Nephron progenitor cell (in vitro differentiated cells): ENCODE results near the gene ZNRF1.

Experiments used
- DNase-seq: peaks from one replicate; pipeline ENCODE4 v3.0.0; 2021
- H3K27ac Mint-ChIP-seq: 2 replicates; pipeline ENCODE4 v1.8.0; 2021; ENCODE audit warnings: mild to moderate bottlenecking, moderate library complexity, mixed read lengths
- H3K27me3 Mint-ChIP-seq: 2 replicates; pipeline ENCODE4 v1.8.0; 2021; ENCODE audit warnings: mild to moderate bottlenecking, low read depth, mixed read lengths; ENCODE audit not compliant: poor library complexity
- H3K36me3 Mint-ChIP-seq: 2 replicates; pipeline ENCODE4 v1.8.0; 2021; ENCODE audit warnings: low read depth, mixed read lengths
- H3K4me1 Mint-ChIP-seq: 2 replicates; pipeline ENCODE4 v1.8.0; 2021; ENCODE audit warnings: mixed read lengths
- H3K4me3 Mint-ChIP-seq: 2 replicates; pipeline ENCODE4 v1.8.0; 2021; ENCODE audit warnings: mild to moderate bottlenecking, moderate library complexity, mixed read lengths
- H3K9me3 Mint-ChIP-seq: 2 replicates; pipeline ENCODE4 v1.8.0; 2021; ENCODE audit warnings: mild to moderate bottlenecking, moderate library complexity, mixed read lengths
- TF ChIP-seq, protein P1 (sequence below): fragments of 200-600 bp; sonication (generic); IDR thresholded peaks from 2 replicates; pipeline ENCODE4 v1.5.0; 2021; ENCODE audit warnings: antibody characterized with exemption

Gene ZNRF1

GRCh38 chr16:75063549-75064088, 64.8 kb downstream of the ZNRF1 start:
- Mint-ChIP-seq H3K27ac (peak overlapping the region; percentile 49), H3K27me3 (no peaks in the 10 kb centered on the region), H3K4me1 (peaks cover 64% of the 10 kb centered on the region), H3K36me3 (peaks cover 25% of the 10 kb centered on the region), H3K9me3 (peaks cover 7% of the 10 kb centered on the region), H3K4me3 (no peak overlapping the region)
- no peak for DNase-seq
- TF ChIP-seq, protein P1, sequence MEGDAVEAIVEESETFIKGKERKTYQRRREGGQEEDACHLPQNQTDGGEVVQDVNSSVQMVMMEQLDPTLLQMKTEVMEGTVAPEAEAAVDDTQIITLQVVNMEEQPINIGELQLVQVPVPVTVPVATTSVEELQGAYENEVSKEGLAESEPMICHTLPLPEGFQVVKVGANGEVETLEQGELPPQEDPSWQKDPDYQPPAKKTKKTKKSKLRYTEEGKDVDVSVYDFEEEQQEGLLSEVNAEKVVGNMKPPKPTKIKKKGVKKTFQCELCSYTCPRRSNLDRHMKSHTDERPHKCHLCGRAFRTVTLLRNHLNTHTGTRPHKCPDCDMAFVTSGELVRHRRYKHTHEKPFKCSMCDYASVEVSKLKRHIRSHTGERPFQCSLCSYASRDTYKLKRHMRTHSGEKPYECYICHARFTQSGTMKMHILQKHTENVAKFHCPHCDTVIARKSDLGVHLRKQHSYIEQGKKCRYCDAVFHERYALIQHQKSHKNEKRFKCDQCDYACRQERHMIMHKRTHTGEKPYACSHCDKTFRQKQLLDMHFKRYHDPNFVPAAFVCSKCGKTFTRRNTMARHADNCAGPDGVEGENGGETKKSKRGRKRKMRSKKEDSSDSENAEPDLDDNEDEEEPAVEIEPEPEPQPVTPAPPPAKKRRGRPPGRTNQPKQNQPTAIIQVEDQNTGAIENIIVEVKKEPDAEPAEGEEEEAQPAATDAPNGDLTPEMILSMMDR, result no peak

DNA sequence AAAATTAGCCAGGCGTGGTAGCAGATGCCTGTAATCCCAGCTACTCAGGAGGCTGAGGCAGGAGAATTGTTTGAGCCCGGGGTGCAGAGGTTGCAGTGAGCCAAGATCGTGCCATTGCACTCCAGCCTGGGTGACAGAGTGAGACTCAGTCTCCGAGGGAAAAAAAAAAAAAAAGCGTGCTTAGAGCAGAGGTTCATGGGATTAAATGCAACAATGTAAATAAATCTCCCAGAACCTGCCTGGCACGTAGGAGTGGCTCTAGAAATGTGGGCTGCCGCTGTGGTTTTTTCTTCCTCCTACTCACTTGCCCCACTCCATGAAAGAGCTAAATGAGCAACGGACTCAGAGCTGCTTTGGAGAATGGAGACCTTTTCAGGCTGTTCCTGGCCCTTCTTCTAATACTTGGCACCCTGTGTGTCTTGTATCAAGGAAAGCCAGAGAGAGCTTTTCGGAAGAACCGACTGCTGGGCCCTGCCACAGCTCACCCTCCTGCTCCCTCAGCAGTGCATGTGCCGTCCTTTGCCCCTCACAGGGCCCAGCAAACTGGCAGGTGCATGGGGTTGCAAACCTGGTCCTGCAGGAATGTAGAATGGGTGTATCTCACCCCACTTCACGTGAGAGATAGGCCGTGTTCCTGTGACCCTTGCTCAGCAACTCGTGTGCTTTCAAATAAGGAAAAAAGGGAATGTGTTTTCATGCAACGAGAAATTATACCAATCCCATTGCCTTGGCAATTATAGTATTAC, 65.8 kb downstream of the ZNRF1 start:
- H3K36me3 Mint-ChIP-seq, result peaks cover 18% of the 10 kb centered on the region
- peaks cover 70% of the 10 kb centered on the region for H3K4me1 Mint-ChIP-seq
- H3K27ac Mint-ChIP-seq, result peak overlapping the region; percentile 22
- no peak for DNase-seq
- peaks cover 3% of the 10 kb centered on the region for H3K9me3 Mint-ChIP-seq
- no peak overlapping the region for H3K4me3 Mint-ChIP-seq
- TF ChIP-seq, protein P1, result no peak
- H3K27me3 Mint-ChIP-seq, result no peaks in the 10 kb centered on the region

GRCh38 chr16:75065149-75065505, 66.3 kb downstream of the ZNRF1 start:
- peaks cover 75% of the 10 kb centered on the region for H3K4me1 Mint-ChIP-seq
- peaks cover 16% of the 10 kb centered on the region for H3K36me3 Mint-ChIP-seq
- no peaks in the 10 kb centered on the region for H3K27me3 Mint-ChIP-seq
- no peak for DNase-seq
- no peaks in the 10 kb centered on the region for H3K9me3 Mint-ChIP-seq
- H3K4me3 Mint-ChIP-seq, result no peak overlapping the region
- peak overlapping the region; percentile 22 for H3K27ac Mint-ChIP-seq
- TF ChIP-seq, protein P1, result no peak

- Mint-ChIP-seq H3K4me3 (no peak overlapping the region), H3K27ac (peak overlapping the region; percentile 71), H3K27me3 (no peaks in the 10 kb centered on the region), H3K9me3 (no peaks in the 10 kb centered on the region), H3K36me3 (peaks cover 16% of the 10 kb centered on the region), H3K4me1 (peaks cover 80% of the 10 kb centered on the region)
- no peak for DNase-seq
- TF ChIP-seq, protein P1, result no peak
Observed at GRCh38 chr16:75065521-75066149, 66.8 kb downstream of the ZNRF1 start.

- no peaks in the 10 kb centered on the region for H3K27me3 Mint-ChIP-seq
- no peak for DNase-seq
- peaks cover 71% of the 10 kb centered on the region for H3K4me1 Mint-ChIP-seq
- peak overlapping the region; percentile 46 for H3K27ac Mint-ChIP-seq
- H3K9me3 Mint-ChIP-seq, result no peaks in the 10 kb centered on the region
- TF ChIP-seq, protein P1, result no peak
- peaks cover 4% of the 10 kb centered on the region for H3K36me3 Mint-ChIP-seq
- no peak overlapping the region for H3K4me3 Mint-ChIP-seq
Observed at GRCh38 chr16:75066861-75067447, 68.1 kb downstream of the ZNRF1 start.
